Measurements from ENCODE around the gene SELP.
"Not testable (repeated sequence)": the region's sequence is repeated elsewhere in the genome, so short reads cannot be mapped to it uniquely, and the experiment has no call there.

DNA sequence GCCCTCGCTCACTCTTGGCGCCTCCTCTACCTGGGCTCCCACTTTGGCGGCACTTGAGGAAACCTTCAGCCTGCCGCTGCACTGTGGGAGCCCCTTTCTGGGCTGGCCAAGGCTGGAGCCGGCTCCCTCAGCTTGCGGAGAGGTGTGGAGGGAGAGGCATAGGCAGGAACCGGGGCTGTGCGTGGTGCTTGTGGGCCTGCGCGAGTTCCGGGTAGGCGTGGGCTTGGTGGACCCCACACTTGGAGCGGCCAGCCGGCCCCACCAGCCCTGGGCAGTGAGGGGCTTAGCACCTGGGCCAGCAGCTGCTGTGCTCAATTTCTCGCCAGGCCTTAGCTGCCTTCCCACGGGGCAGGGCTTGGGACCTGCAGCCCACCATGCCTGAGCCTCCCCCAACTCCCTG, 31.1 kb upstream of the SELP start:
- TF ChIP-seq CTCF (IDR thresholded peaks at IDR 0.05; ENCODE audit: insufficient read depth, low read length, poor library complexity, severe bottlenecking); EZH2phosphoT487 (conservative IDR thresholded peaks at IDR 0.05; ENCODE audit: low read length): not testable (repeated sequence)

Data from SU-DHL-6 (cell line).